Ovary (tissue), 3 donors: ENCODE results near the gene ZNF74.

Source experiments
- EP300 ChIP-seq: sonication (generic); formaldehyde crosslinking; IDR thresholded peaks from one replicate; pipeline ENCODE4 v1.6.1; 2017; ENCODE audit warnings: antibody characterized with exemption
- POLR2A ChIP-seq: fragments of 450-650 bp; IDR thresholded peaks from one replicate; pipeline ENCODE4 v1.6.1; 2017; ENCODE audit warnings: antibody characterized with exemption, mild to moderate bottlenecking, moderate library complexity
- TF ChIP-seq, protein P1 (sequence below), 3 donors: fragments of 450-650 bp in 2 of 3; fragments of 200-600 bp in 1 of 3; IDR thresholded peaks; one replicate each; pipeline versions ENCODE4 v1.5.1 to v1.8.0; 2016 to 2022; ENCODE audit warnings: antibody characterized with exemption in 3 of 3, mild to moderate bottlenecking in 1 of 3
- donor health status: DM: no; HTN: no; CAD: no.

GRCh38 chr22:20402960-20403778 lies 9.2 kb downstream of the ZNF74 start:
- TF ChIP-seq, protein P1, sequence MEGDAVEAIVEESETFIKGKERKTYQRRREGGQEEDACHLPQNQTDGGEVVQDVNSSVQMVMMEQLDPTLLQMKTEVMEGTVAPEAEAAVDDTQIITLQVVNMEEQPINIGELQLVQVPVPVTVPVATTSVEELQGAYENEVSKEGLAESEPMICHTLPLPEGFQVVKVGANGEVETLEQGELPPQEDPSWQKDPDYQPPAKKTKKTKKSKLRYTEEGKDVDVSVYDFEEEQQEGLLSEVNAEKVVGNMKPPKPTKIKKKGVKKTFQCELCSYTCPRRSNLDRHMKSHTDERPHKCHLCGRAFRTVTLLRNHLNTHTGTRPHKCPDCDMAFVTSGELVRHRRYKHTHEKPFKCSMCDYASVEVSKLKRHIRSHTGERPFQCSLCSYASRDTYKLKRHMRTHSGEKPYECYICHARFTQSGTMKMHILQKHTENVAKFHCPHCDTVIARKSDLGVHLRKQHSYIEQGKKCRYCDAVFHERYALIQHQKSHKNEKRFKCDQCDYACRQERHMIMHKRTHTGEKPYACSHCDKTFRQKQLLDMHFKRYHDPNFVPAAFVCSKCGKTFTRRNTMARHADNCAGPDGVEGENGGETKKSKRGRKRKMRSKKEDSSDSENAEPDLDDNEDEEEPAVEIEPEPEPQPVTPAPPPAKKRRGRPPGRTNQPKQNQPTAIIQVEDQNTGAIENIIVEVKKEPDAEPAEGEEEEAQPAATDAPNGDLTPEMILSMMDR (IDR thresholded peaks at IDR 0.05): no peak
- no peak for TF ChIP-seq POLR2A
- no peak for TF ChIP-seq EP300
